NCI-H1092 (cell line): ENCODE data around the gene AMIGO1.
A peak's percentile ranks its signal among the peaks of the same experiment; 100 is the strongest.

Source experiments
- DNase-seq: peaks from one replicate; lab custom pipeline; 2025; lab: John Stamatoyannopoulos, UW

AMIGO1 gene

GRCh38 chr1:109532365-109533136 is 23.0 kb upstream of the AMIGO1 start:
- DNase-seq = peak; percentile 74

GRCh38 chr1:109531826-109532364 is 22.4 kb upstream of the AMIGO1 start:
- no peak for DNase-seq

GRCh38 chr1:109531380-109531779 is 21.9 kb upstream of the AMIGO1 start:
- DNase-seq = no peak

GRCh38 chr1:109530457-109531087 is 21.0 kb upstream of the AMIGO1 start:
- peak; percentile 88 for DNase-seq

DNA sequence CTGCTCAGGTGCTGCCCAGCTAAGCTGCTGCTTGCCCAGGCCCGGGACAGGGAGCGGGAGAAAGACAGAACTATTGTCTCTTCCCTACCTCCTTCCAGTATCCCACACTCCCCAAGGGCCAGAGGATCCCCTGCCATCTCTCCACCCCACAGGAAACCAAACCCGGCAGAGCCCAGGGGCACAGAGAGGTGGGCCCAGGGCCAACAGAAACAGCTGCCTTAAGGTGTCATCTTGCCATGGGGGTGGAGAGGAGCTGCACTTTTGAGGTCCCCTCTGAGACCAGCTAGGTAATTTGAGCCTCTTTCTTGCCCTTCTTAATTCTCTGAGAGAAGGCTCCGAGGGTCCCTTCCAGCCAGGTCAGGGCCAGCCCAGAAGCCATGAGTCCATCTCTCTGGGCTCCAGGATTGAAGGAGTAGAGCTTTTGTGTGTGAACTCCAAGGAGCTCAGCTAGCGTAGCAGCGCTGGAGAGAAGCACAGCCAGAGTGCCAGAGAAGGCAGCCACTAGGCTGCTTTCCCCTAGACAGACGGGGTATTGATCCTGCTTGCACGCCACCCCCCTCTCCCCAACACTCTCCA is 20.4 kb upstream of the AMIGO1 start:
- DNase-seq = peak; percentile 61

GRCh38 chr1:109528712-109529111 is 19.2 kb upstream of the AMIGO1 start:
- no peak for DNase-seq

GRCh38 chr1:109527846-109528695 is 18.5 kb upstream of the AMIGO1 start:
- no peak for DNase-seq

- no peak for DNase-seq
Measured at GRCh38 chr1:109527098-109527811, 17.7 kb upstream of the AMIGO1 start.

- DNase-seq = no peak
Measured at GRCh38 chr1:109523706-109524105, 14.2 kb upstream of the AMIGO1 start.

- DNase-seq = no peak
Measured at GRCh38 chr1:109522026-109522425, 12.5 kb upstream of the AMIGO1 start.

GRCh38 chr1:109521002-109521951 is 11.8 kb upstream of the AMIGO1 start:
- DNase-seq = no peak

DNA sequence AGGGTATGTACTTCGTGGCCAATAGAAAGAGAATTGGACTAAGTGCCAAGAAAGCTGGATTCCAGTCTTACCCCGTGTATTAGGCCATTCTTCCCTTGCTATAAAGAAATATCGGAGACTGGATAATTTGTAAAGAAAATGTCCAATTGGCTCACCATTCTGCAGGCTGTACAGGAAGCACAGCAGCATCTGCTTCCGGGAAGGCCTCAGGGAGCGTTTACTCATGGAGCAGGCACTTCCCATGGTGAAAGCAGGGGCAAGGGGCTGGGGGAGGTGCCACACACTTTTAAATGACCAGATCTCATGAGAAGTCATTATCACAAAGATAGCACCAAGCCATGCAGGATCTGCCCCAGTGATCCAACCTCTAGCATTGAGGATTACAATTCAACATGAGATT is 7.8 kb upstream of the AMIGO1 start:
- DNase-seq = no peak

- no peak for DNase-seq
Measured at GRCh38 chr1:109516872-109517271, 7.3 kb upstream of the AMIGO1 start.

DNA sequence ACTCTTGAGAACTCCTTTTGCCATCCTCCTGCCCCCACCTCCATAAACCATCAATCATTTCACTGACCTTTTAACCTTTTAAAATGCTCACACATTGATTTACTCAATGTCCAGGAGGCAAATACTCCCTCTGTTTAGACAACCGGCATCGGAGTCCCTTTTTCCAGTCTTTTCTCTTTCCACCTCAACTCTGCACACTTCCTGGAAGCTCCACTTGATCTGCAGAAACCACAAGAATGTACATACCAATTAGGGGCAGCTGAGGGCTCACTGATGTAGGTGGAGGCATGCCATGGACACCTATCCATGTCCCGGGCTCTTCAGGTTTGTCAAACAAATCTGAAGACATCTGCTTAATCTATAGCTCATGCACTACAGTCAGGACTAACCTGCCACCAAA is 5.3 kb upstream of the AMIGO1 start:
- DNase-seq = no peak

DNA sequence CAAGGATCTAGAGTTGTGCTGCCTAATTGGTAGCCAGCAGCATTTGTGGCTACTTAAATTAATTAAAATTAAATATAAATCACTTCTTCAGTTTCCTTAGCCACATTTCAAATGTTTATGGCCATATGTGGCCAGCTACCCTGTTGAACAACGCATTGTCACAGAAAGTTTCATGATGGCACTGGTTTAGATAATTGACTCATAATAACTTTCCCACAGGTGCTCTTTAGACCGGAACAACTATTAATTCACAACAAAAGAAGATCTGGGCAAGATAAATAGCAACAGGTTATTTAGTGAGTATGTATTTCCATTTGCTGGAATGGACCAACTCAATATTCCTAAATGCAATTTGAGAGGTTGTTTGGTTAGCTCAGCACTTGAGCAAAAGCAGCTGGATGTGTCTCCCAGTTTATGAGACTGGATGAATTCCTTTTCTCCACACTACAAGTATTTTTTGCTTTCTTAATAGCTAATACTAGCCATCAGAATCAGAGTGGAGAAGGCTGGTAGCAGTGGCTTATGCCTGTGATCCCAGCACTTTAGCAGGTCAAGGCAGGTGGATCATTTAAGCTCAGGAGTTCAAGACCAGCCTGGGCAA is 3.7 kb upstream of the AMIGO1 start:
- DNase-seq = no peak

DNA sequence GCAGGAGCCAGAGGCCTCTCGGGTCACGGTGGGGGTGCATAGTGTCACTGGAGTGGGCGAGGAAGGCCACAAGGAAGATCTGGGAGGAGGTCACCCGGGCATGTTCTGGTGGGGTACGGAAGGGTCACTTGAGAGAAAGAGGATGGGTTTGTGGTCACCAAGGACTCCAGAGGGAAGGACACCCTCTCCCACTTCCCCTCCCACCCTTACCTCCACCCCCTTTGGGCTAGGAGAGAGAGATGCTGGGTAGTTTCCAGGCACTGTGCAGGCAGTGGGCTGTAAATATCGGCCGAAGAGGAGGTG is 703 bp downstream of the AMIGO1 start:
- DNase-seq = no peak

DNA sequence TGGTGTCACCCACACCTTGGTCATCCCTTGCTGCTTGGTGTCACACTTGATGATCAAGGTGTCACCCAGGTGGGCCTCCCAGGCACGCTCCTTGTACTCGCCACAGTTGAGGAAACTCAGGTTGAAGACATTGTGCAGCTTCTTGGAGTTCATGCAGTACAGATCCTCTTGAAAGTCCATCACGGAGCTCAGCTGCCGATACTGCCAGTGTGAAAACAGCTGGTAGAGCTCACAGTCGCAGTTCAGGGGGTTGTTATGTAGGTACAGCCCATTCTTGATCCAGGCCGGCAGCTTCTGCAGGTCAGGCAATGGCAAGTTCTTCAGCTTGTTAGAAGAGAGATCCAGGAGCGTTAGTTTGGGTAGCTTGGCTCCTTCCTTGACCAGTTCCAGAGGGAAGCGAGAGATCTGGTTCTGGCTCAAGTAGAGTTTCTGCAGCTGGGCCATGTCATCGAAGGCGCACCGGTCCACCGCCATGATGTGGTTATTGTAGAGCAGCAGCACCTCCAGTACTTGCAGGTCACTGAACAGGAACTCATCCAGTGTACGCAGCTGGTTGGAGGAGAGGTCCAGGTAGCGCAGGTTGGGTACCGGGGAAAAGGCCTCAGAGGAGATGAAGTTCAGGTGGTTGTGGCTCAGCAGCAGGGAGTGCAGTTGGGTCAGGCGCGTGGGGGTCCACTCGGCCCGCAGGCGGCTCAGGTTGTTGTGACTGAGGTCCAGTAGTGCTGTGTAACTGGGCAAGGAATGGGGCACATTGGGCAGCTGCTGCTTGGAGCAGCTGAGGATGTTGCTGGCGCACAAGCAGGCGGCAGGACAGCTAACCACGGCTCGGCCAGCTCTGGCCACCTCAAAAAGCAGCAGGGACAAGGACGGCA is 1.3 kb downstream of the AMIGO1 start:
- DNase-seq = no peak

GRCh38 chr1:109504974-109505373 is 4.6 kb downstream of the AMIGO1 start:
- DNase-seq = no peak

DNA sequence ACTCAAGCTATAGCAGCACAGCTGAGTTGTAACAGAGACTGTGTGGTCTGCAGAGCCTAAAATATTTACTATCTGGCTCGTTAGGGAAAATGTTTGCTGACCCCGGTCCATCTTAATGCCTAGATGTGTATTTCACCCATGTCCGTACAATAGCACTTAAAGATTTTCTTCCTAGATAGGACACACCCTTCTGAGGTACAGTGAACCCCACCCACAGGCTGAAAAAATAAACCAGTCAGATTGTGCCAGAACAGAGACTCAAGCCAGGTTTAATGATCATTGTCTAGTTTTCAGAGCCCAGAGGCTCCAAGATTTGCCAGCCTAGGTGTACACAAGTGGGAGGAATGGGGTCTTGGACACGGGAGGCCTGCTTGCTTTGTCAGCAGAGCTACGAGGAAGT is 5.6 kb downstream of the AMIGO1 start:
- no peak for DNase-seq
